ENCODE measurements around the gene COQ8A. TPM values are rescaled to one million over a fixed set of nuclear protein-coding genes. Genes with fewer than 3 reads are reported as not detected.

The COQ8A gene
- total and polyA plus RNA-seq, 2 experiments from 2014 or later = 25.2 to 37.4 TPM

GRCh38 chr1:226901421-226901820 lies 38.7 kb upstream of the COQ8A start:
- peaks cover 6% of the 10 kb centered on the region for H3K27me3 Mint-ChIP-seq (ENCODE audit: insufficient read depth, low read depth, poor library complexity)
- H3K4me3 Mint-ChIP-seq = no peak overlapping the region
- no peaks in the 10 kb centered on the region; the same call in 1 of the 2 replicates for H4K20me1 ChIP-seq (replicated peaks; ENCODE audit: insufficient read depth)
- peaks cover 5% of the 10 kb centered on the region for H3K4me1 Mint-ChIP-seq
- no peak for DNase-seq (ENCODE audit: low spot score)
- no peaks in the 10 kb centered on the region for H3K4me1 ChIP-seq (ENCODE audit: insufficient read depth)
- no peak overlapping the region for H3K4me3 ChIP-seq
- H3F3A ChIP-seq (replicated peaks; ENCODE audit: low read depth) = no peaks in the 10 kb centered on the region
- H3K27me3 ChIP-seq (ENCODE audit: insufficient read depth) = no peaks in the 10 kb centered on the region
- no peak for TF ChIP-seq JUNB (IDR thresholded peaks at IDR 0.05; ENCODE audit: unreplicated experiment)
- no peak for TF ChIP-seq CREB1 (CRISPR knock-in tag; IDR thresholded peaks at IDR 0.05; ENCODE audit: low read depth)
- TF ChIP-seq ZNF462 (CRISPR knock-in tag; IDR thresholded peaks at IDR 0.05) = no peak
- TF ChIP-seq STAT1 (IDR thresholded peaks at IDR 0.05; ENCODE audit: unreplicated experiment) = no peak
- TF ChIP-seq NANOG (IDR thresholded peaks at IDR 0.05; ENCODE audit: borderline replicate concordance) = no peak
- no peak for TF ChIP-seq REST (IDR thresholded peaks at IDR 0.05; ENCODE audit: unreplicated experiment)
- no peak for TF ChIP-seq POLR2AphosphoS5 (IDR thresholded peaks at IDR 0.05; ENCODE audit: low read depth)
- no peaks in the 10 kb centered on the region for H3K79me2 ChIP-seq (replicated peaks; ENCODE audit: insufficient read depth)
- peaks cover 9% of the 10 kb centered on the region for H3K36me3 Mint-ChIP-seq (ENCODE audit: low read depth)
- H3K9me2 ChIP-seq (ENCODE audit: insufficient read depth) = no peaks in the 10 kb centered on the region
- H3K27ac Mint-ChIP-seq = no peak overlapping the region
- no peaks in the 10 kb centered on the region for H3K9me3 Mint-ChIP-seq
- no peak overlapping the region for H2AFZ ChIP-seq
- H3K36me3 ChIP-seq (ENCODE audit: insufficient read depth) = no peaks in the 10 kb centered on the region
- no peak overlapping the region for H3K27ac ChIP-seq (ENCODE audit: low read depth)
- H3K4me2 ChIP-seq = no peak overlapping the region
- ATAC-seq = no peak
